Stimulated activated CD4-positive, alpha-beta T cell treated with anti-CD3 and anti-CD28 coated beads, Interleukin-1b, Interleukin-23, amount 100 ng/mL, for 4 hours (primary cell): ENCODE measurements around the gene SREK1.
A peak's percentile ranks its signal among the peaks of the same experiment; 100 is the strongest.
"Not testable (repeated sequence)": the region's sequence is repeated elsewhere in the genome, so short reads cannot be mapped to it uniquely, and the experiment has no call there.

Source experiments
- DNase-seq, 2 donors: peaks; one replicate each; pipeline ENCODE4 v3.0.0-alpha.2; 2020; ENCODE audit warnings: low read depth in 2 of 2

The SREK1 gene

GRCh38 chr5:66144074-66144833, at the start of gene SREK1:
Gene SREK1, plus strand, starts transcription at chr5:66144300. Its CDS starts 77 bp downstream, at chr5:66144377.
- DNase-seq: peak; percentile 82 to 89

GRCh38 chr5:66100851-66101250, 43.2 kb upstream of the SREK1 start:
- no peak for DNase-seq

GRCh38 chr5:66113160-66113559, 30.9 kb upstream of the SREK1 start:
- no peak for DNase-seq

GRCh38 chr5:66118304-66118703, 25.8 kb upstream of the SREK1 start:
- DNase-seq: no peak

GRCh38 chr5:66122379-66123034, 21.6 kb upstream of the SREK1 start:
- no peak for DNase-seq

GRCh38 chr5:66129144-66129543, 15.0 kb upstream of the SREK1 start:
- no peak for DNase-seq

- DNase-seq: no peak
These were observed 13.6 kb upstream of the SREK1 start for GRCh38 chr5:66130493-66130892.

- DNase-seq: no peak
These were observed 9.7 kb upstream of the SREK1 start for GRCh38 chr5:66134407-66134861.

GRCh38 chr5:66136053-66136452, 8.0 kb upstream of the SREK1 start:
- no peak for DNase-seq

- DNase-seq: not testable (repeated sequence)
These were observed 7.2 kb upstream of the SREK1 start for GRCh38 chr5:66136944-66137343.

GRCh38 chr5:66138637-66139317, 5.3 kb upstream of the SREK1 start:
- no peak for DNase-seq

GRCh38 chr5:66139318-66139712, 4.8 kb upstream of the SREK1 start:
- no peak for DNase-seq

- DNase-seq: no peak
These were observed 1.7 kb upstream of the SREK1 start for GRCh38 chr5:66142417-66142816.

GRCh38 chr5:66143473-66144073, 527 bp upstream of the SREK1 start:
- no peak for DNase-seq

GRCh38 chr5:66144834-66145390, 812 bp downstream of the SREK1 start:
- no peak for DNase-seq

GRCh38 chr5:66145737-66146136, 1.6 kb downstream of the SREK1 start:
- DNase-seq: no peak

GRCh38 chr5:66149950-66150349, 5.8 kb downstream of the SREK1 start:
- no peak for DNase-seq

- DNase-seq: no peak
These were observed 6.9 kb downstream of the SREK1 start for GRCh38 chr5:66151030-66151429.

GRCh38 chr5:66151491-66151890, 7.4 kb downstream of the SREK1 start:
- no peak for DNase-seq

GRCh38 chr5:66157046-66157445, 12.9 kb downstream of the SREK1 start:
- DNase-seq: no peak

- no peak for DNase-seq
These were observed 17.3 kb downstream of the SREK1 start for GRCh38 chr5:66161356-66161755.
